ENCODE data around the gene PLA2G4E. TPM values are rescaled to one million over a fixed set of nuclear protein-coding genes. Genes with fewer than 3 reads are reported as not detected.

Gene PLA2G4E
- total and polyA plus RNA-seq, 2 experiments from 2014 or later, result not detected

- TF ChIP-seq, protein P1, sequence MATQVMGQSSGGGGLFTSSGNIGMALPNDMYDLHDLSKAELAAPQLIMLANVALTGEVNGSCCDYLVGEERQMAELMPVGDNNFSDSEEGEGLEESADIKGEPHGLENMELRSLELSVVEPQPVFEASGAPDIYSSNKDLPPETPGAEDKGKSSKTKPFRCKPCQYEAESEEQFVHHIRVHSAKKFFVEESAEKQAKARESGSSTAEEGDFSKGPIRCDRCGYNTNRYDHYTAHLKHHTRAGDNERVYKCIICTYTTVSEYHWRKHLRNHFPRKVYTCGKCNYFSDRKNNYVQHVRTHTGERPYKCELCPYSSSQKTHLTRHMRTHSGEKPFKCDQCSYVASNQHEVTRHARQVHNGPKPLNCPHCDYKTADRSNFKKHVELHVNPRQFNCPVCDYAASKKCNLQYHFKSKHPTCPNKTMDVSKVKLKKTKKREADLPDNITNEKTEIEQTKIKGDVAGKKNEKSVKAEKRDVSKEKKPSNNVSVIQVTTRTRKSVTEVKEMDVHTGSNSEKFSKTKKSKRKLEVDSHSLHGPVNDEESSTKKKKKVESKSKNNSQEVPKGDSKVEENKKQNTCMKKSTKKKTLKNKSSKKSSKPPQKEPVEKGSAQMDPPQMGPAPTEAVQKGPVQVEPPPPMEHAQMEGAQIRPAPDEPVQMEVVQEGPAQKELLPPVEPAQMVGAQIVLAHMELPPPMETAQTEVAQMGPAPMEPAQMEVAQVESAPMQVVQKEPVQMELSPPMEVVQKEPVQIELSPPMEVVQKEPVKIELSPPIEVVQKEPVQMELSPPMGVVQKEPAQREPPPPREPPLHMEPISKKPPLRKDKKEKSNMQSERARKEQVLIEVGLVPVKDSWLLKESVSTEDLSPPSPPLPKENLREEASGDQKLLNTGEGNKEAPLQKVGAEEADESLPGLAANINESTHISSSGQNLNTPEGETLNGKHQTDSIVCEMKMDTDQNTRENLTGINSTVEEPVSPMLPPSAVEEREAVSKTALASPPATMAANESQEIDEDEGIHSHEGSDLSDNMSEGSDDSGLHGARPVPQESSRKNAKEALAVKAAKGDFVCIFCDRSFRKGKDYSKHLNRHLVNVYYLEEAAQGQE (IDR thresholded peaks at IDR 0.05; ENCODE audit: unreplicated experiment), result no peak
These were observed 3.5 kb upstream of the PLA2G4E start (continued) for GRCh38 chr15:42024303-42024702.

DNA sequence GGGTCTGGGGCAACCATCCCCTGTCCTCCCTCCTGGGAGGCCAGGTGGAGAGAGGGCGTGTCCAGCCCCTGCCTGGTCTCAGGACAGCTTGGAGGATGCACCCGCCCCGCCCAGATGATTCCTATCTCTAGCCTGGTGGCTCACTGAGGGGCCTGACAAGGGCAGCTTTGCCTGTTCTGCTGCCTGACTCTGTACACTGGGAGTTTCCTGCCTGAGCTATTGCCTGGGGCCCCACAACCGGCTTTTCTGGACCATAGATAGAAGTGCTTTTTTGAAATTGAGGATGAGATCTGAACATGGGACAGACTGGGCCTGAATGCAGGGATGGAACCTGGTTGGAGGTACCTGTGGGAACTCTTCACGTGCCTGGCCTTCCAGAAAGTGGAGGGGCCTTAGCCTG lies 751 bp upstream of the PLA2G4E start:
- peaks cover 56% of the 10 kb centered on the region for H3K9me3 Mint-ChIP-seq
- Histone ChIP-seq H3K9me2 (ENCODE audit: insufficient read depth) (no peaks in the 10 kb centered on the region), H3K27me3 (ENCODE audit: insufficient read depth) (no peaks in the 10 kb centered on the region), H3K4me1 (ENCODE audit: insufficient read depth) (no peaks in the 10 kb centered on the region), H3K36me3 (ENCODE audit: insufficient read depth) (no peaks in the 10 kb centered on the region), H3K27ac (ENCODE audit: low read depth) (no peak overlapping the region), H4K20me1 (replicated peaks; ENCODE audit: insufficient read depth) (no peaks in the 10 kb centered on the region), H2AFZ (no peak overlapping the region), H3K4me3 (no peak overlapping the region), H3F3A (replicated peaks; ENCODE audit: low read depth) (no peaks in the 10 kb centered on the region), H3K4me2 (no peak overlapping the region), H3K79me2 (replicated peaks; ENCODE audit: insufficient read depth) (no peaks in the 10 kb centered on the region)
- no peak overlapping the region for H3K27ac Mint-ChIP-seq
- no peak for DNase-seq (ENCODE audit: low spot score)
- ATAC-seq, result no peak
- H3K27me3 Mint-ChIP-seq (ENCODE audit: insufficient read depth, low read depth, poor library complexity), result peaks cover 2% of the 10 kb centered on the region
- peaks cover 21% of the 10 kb centered on the region for H3K36me3 Mint-ChIP-seq (ENCODE audit: low read depth)
- no peaks in the 10 kb centered on the region; the same call in 2 of the 3 replicates for H3K4me1 Mint-ChIP-seq
- H3K4me3 Mint-ChIP-seq, result no peak overlapping the region
- no peak for TF ChIP-seq JUNB (IDR thresholded peaks at IDR 0.05; ENCODE audit: unreplicated experiment)
- TF ChIP-seq ZNF331 (CRISPR knock-in tag; IDR thresholded peaks at IDR 0.05; ENCODE audit: low read depth), result no peak
- TF ChIP-seq, protein P1 (IDR thresholded peaks at IDR 0.05; ENCODE audit: unreplicated experiment), result no peak
- TF ChIP-seq ZNF462 (CRISPR knock-in tag; IDR thresholded peaks at IDR 0.05), result no peak
- TF ChIP-seq, protein P2, sequence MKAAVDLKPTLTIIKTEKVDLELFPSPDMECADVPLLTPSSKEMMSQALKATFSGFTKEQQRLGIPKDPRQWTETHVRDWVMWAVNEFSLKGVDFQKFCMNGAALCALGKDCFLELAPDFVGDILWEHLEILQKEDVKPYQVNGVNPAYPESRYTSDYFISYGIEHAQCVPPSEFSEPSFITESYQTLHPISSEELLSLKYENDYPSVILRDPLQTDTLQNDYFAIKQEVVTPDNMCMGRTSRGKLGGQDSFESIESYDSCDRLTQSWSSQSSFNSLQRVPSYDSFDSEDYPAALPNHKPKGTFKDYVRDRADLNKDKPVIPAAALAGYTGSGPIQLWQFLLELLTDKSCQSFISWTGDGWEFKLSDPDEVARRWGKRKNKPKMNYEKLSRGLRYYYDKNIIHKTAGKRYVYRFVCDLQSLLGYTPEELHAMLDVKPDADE (IDR thresholded peaks at IDR 0.05), result no peak
- TF ChIP-seq EZH2 (IDR thresholded peaks at IDR 0.05; ENCODE audit: low read depth, unreplicated experiment), result no peak
- no peak for TF ChIP-seq ZNF114 (CRISPR knock-in tag; IDR thresholded peaks at IDR 0.05)
- TF ChIP-seq CREB1 (CRISPR knock-in tag; IDR thresholded peaks at IDR 0.05; ENCODE audit: low read depth), result no peak
- no peak for TF ChIP-seq STAT1 (IDR thresholded peaks at IDR 0.05; ENCODE audit: unreplicated experiment)
- no peak for TF ChIP-seq NANOG (IDR thresholded peaks at IDR 0.05; ENCODE audit: borderline replicate concordance)
